ENCODE measurements around the gene SLC16A8. TPM values are rescaled to one million over a fixed set of nuclear protein-coding genes. Genes with fewer than 3 reads are reported as not detected.

Gene SLC16A8
- total RNA-seq, 1 donor from 2014 or later = not detected

- TF ChIP-seq, protein P1, sequence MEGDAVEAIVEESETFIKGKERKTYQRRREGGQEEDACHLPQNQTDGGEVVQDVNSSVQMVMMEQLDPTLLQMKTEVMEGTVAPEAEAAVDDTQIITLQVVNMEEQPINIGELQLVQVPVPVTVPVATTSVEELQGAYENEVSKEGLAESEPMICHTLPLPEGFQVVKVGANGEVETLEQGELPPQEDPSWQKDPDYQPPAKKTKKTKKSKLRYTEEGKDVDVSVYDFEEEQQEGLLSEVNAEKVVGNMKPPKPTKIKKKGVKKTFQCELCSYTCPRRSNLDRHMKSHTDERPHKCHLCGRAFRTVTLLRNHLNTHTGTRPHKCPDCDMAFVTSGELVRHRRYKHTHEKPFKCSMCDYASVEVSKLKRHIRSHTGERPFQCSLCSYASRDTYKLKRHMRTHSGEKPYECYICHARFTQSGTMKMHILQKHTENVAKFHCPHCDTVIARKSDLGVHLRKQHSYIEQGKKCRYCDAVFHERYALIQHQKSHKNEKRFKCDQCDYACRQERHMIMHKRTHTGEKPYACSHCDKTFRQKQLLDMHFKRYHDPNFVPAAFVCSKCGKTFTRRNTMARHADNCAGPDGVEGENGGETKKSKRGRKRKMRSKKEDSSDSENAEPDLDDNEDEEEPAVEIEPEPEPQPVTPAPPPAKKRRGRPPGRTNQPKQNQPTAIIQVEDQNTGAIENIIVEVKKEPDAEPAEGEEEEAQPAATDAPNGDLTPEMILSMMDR (conservative IDR thresholded peaks at IDR 0.05) = no peak
- Mint-ChIP-seq H3K4me1 (ENCODE audit: unreplicated experiment) (peaks cover 8% of the 10 kb centered on the region), H3K36me3 (peaks cover 4% of the 10 kb centered on the region), H3K4me3 (no peak overlapping the region), H3K27ac (no peak overlapping the region), H3K27me3 (no peaks in the 10 kb centered on the region), H3K9me3 (no peaks in the 10 kb centered on the region)
- DNase-seq (ENCODE audit: extremely low spot score, unreplicated experiment) = no peak
These were observed 31.6 kb upstream of the SLC16A8 start for GRCh38 chr22:38115423-38116205.

- Mint-ChIP-seq H3K9me3 (no peaks in the 10 kb centered on the region), H3K27me3 (no peaks in the 10 kb centered on the region), H3K36me3 (peaks cover 4% of the 10 kb centered on the region), H3K4me3 (peak overlapping the region; percentile 76), H3K27ac (peak overlapping the region; percentile 86), H3K4me1 (ENCODE audit: unreplicated experiment) (peaks cover 8% of the 10 kb centered on the region)
- TF ChIP-seq, protein P1 (conservative IDR thresholded peaks at IDR 0.05) = peak; percentile 98
- peak; percentile 91 for DNase-seq (ENCODE audit: extremely low spot score, unreplicated experiment)
These were observed 30.8 kb upstream of the SLC16A8 start for GRCh38 chr22:38114484-38115398.

DNA sequence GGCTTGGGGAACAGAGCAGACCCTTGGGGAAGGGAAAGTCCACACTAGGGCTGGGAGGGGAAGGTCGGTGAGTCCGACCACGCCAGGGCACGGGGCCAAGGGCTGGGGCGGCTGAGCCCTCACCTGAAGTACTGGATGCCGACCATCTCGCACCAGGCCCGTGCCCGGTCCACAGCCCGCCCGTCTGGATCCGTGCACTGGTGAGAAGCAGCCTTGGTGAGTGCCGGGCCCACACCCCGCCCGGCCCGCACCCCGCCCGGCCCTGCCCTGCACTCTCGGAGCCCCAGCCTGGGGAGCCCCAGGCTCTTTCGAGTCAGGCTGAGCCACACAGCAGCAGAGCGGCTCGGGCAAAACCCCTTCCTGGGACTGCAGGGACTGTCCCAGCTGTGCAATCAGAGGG is 28.4 kb upstream of the SLC16A8 start:
- Mint-ChIP-seq H3K4me3 (no peak overlapping the region), H3K36me3 (peaks cover 4% of the 10 kb centered on the region), H3K4me1 (ENCODE audit: unreplicated experiment) (peaks cover 18% of the 10 kb centered on the region), H3K27me3 (no peaks in the 10 kb centered on the region), H3K9me3 (no peaks in the 10 kb centered on the region), H3K27ac (no peak overlapping the region)
- no peak for DNase-seq (ENCODE audit: extremely low spot score, unreplicated experiment)
- TF ChIP-seq, protein P1 (conservative IDR thresholded peaks at IDR 0.05) = no peak

GRCh38 chr22:38111925-38112355 is 28.0 kb upstream of the SLC16A8 start:
- H3K9me3 Mint-ChIP-seq = no peaks in the 10 kb centered on the region
- H3K27me3 Mint-ChIP-seq = no peaks in the 10 kb centered on the region
- no peak overlapping the region for H3K4me3 Mint-ChIP-seq
- H3K4me1 Mint-ChIP-seq (ENCODE audit: unreplicated experiment) = peaks cover 18% of the 10 kb centered on the region
- no peak overlapping the region for H3K27ac Mint-ChIP-seq
- DNase-seq (ENCODE audit: extremely low spot score, unreplicated experiment) = no peak
- TF ChIP-seq, protein P1 (conservative IDR thresholded peaks at IDR 0.05) = no peak
- peaks cover 4% of the 10 kb centered on the region for H3K36me3 Mint-ChIP-seq

GRCh38 chr22:38110863-38111852 is 27.2 kb upstream of the SLC16A8 start:
- Mint-ChIP-seq H3K27me3 (no peaks in the 10 kb centered on the region), H3K4me1 (ENCODE audit: unreplicated experiment) (peaks cover 22% of the 10 kb centered on the region), H3K9me3 (no peaks in the 10 kb centered on the region), H3K36me3 (peaks cover 4% of the 10 kb centered on the region), H3K27ac (peak overlapping the region; percentile 83), H3K4me3 (peak overlapping the region; percentile 69)
- peak; percentile 68 for DNase-seq (ENCODE audit: extremely low spot score, unreplicated experiment)
- TF ChIP-seq, protein P1 (conservative IDR thresholded peaks at IDR 0.05) = no peak
